HG02981 (cell line): Measurements from ENCODE around the gene PPARG.
"Not testable (repeated sequence)": the region's sequence is repeated elsewhere in the genome, so short reads cannot be mapped to it uniquely, and the experiment has no call there.

Experiments used
- ATAC-seq: cut with Tn5 transposase; IDR thresholded peaks from one replicate; pipeline ENCODE4 v1.9.1; 2021; ENCODE audit warnings: mild to moderate bottlenecking, moderate library complexity; ENCODE audit not compliant: unreplicated experiment

The PPARG gene

GRCh38 chr3:12278566-12278965, 10.3 kb upstream of the PPARG start:
- no peak for ATAC-seq

GRCh38 chr3:12279591-12280326, 9.1 kb upstream of the PPARG start:
- no peak for ATAC-seq

DNA sequence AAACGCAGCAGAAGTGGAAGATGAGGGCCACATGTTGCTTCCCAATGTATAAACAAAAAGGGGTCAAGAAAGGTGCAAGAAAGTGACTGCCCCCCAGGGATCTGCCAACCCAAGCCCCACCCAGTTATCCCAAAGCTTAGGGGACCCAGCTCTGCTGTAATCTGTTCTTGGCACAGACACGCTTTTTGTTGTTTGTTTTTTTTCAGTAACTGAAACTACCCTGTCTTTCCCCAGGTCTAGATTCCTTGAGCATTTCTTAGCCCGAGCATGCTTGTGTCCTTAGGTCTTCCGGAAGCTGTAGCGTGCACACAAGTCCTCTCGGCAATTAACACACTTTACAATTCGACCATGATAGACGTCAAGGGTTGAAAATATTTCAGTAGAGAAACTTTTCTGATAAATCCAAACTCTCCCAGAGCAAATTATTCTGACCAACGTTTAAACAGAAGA, 8.5 kb upstream of the PPARG start:
- no peak for ATAC-seq

DNA sequence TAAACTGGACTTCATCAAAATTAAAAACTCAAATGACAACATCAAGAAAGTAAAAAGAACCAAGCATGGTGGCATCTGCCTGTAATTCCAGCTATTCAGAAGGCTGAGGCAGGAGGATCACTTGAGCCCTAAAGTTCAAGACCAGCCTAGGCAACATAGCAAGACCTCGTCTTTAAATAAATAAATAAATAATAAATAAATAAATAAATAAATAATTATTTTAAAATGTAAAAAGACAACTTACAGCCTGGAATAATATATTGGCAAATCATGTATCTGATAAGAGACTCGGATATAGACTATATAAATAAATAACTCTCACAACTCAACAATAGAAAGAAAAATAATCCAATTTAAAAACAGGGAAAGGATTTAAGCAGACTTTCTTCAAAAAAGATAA, 4.3 kb upstream of the PPARG start:
- no peak for ATAC-seq

DNA sequence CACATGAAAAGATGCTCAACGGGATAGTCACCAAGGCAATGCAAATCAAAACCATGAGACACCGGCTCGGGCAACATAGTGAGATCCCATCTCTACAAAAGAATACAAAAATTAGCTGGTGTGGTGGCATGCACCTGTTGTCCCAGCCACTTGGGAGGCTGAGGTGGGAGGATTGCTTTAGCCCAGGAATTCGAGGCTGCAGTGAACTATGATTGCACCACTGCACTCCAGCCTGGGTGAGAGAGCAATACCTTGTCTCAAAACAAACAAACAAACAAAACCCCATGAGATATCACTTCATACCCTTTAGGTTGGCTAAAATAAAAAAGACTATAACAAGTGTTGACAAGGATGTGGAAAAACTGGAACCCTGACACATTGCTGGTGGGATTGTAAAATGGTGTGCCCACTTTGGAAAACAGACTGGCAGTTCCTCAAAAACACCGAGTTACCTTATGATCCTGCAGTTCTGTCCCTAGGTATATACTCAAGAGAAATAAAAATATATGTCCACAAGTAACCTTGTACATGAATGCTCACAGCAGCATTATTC, 3.8 kb upstream of the PPARG start:
- no peak for ATAC-seq

DNA sequence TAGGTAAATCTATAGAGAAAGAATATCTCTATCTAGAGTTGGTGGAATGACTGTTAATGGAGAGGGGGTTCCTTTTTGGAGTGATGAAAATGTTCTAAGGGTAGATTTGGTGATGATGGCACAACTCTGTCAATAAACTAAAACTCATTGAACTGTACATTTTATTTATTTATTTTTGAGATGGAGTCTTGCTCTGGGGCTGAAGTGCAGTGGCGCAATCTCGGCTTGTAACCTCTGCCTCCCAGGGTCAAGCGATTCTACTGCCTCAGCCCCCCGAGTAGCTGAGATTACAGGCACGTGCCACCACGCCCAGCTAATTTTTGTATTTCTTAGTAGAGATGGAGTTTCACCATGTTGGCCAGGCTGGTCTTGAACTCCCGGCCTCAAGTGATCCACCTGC, 3.1 kb upstream of the PPARG start:
- ATAC-seq = not testable (repeated sequence)

DNA sequence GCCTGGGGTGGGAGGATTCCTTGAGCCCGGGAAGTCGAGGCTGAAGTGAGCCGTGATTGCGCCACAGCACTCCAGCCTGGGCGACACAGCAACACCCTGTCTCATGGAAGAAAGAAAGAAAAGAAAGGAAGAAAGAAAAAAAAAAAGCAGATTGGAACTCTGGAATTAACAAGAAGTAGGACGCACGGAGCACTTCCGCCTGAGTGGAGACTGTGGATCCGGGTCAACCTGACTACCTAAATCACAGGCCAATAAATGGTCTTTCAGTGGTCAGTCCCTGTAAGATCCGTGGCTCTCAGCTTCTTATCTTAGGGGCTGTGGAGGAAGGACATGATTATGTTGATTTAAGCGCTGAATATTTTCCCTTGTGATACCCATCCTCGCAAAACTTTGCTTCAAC, 2.4 kb upstream of the PPARG start:
- ATAC-seq = no peak

GRCh38 chr3:12286927-12287726, 1.7 kb upstream of the PPARG start:
- no peak for ATAC-seq

DNA sequence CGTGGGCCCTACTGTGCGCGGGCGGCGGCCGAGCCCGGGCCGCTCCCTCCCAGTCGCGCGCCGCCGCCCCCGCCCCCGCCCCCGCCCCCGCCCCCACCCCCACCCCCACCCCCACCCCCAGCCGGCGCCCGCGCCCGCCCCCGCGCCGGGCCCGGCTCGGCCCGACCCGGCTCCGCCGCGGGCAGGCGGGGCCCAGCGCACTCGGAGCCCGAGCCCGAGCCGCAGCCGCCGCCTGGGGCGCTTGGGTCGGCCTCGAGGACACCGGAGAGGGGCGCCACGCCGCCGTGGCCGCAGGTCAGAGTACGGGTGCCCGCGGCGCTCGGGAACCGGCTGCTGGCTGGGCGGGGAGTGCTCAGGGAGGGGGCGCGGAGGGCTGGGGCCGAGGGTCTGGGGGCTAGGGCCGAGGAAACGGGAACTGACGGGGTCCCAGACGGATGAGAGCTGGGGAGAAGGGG, 1.1 kb upstream of the PPARG start:
- no peak for ATAC-seq

DNA sequence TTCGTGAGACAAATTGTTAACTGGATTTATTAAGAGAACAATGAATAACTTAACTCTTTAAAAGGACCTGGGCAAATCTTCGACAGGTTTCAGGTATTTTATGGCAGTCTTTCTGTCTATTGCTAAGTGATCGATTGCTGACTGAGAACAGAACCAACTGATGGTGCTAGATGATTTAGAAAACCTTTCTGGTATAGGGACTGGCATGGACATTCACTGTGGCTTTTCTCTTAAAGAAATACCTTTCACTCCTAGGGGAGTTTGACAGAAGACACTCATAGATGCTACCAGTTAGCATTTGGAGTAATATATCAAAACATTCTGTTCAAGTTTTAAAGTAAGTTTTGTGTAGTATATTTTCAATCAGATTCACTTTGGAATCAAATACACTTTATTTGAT, 654 bp downstream of the PPARG start:
- no peak for ATAC-seq

GRCh38 chr3:12292770-12293169, 3.9 kb downstream of the PPARG start:
- no peak for ATAC-seq

DNA sequence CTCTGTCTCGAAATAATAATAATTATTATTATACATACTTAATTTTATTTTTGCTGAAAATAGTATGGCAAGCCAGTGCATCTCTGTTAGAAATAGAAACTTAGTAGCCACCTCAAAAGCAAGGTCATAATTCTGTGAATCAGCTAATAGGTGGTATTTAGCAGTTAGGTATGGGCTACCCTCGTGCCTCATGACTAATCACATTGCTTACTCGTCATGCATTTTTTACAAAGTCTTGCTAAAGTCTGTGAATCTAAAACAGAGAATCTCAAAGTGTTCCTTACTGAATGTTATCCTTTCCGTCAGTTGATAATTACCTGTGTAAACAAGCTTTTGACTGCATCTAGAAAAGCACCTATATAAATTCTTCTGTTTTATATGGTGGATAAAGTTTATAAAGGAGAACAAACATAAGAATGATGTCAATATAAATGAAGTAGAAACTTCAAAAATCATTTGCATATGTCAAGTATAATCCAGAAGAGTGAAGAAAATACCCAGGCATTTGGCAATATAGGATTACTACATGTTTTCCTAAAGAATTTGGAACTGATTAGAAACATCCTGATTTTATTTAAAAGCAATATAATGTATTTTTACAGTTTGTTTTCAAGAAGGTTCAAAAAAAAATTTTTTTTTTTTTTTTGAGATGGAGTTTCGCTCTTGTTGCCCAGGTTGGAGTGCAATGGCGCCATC, 6.2 kb downstream of the PPARG start:
- no peak for ATAC-seq

DNA sequence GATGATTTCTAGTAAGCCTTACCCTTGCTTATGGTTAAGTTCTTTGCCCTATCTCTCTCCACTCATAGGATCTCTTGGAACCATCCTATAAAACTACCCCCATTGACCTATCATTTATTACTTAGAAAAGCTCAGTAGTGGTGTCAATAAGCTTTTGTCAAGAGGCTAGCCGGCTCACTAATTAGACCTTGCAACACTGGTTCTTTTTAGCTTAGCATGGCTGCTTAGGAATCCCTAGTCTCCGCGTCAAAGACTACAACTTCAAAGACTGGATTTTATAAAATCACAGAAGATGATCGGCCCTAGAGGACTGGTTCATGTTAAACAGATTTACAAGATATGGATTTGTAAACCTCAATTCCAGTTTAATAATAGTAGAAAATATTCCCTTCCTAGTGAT, 7.6 kb downstream of the PPARG start:
- ATAC-seq = no peak

DNA sequence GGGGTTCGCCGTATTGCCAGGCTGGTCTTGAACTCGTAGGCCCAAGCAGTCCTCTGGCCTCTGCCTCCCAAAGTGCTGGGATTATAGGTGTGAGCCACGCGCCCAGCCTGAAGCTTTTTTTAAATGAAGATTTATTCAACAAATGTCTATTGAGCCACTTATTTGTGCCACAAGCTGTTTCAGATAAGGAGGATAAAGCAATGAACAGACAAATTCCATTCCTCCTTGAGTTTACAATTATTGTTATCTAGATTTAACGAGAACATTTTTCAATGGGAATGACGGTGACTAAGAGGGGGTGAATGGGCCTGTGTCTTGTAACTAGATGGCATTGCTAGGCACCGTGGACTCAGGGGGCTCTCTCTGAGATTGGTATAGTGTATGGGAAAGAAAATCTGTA, 10.2 kb downstream of the PPARG start:
- no peak for ATAC-seq

DNA sequence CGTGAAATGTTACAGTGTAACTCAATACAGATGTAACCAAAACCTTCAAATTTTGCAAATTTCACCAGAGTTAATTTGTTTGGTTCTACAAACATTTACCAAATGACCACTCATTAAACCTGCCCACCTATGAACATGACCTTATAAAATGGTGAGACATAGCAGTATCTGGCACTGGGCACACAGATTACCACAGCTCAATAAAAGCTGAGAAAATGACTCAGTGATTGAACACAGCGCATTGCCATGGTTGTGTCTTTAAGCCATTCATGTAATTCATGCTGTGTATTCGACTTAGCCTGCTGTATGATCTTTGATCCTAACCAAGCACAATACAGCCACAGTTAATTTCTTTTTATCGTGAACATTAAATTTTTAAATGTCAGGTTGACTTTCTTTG, 11.3 kb downstream of the PPARG start:
- ATAC-seq = no peak

GRCh38 chr3:12301031-12301430, 12.2 kb downstream of the PPARG start:
- ATAC-seq = no peak

DNA sequence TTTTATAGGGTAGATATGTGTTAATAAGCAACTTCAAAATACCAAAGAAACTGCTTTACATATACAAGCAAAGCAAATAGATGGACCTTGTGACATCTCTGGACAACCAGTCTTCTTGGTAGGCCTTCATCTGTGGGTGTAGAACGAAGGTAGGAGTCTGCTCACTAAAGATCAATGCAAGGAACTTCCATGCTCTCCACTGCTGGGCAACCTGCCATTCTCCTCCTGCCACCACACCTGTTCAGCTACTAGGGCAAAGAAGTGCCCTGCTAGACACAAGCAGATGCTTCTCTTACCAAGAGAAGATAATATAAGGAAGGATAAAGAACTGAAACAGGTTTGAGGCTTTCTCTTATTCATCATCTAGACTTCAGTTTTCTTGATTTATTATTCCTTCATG, 12.6 kb downstream of the PPARG start:
- ATAC-seq = no peak

GRCh38 chr3:12302564-12302963, 13.7 kb downstream of the PPARG start:
- ATAC-seq = no peak

- ATAC-seq = no peak
Measured at GRCh38 chr3:12303534-12303933, 14.7 kb downstream of the PPARG start.

DNA sequence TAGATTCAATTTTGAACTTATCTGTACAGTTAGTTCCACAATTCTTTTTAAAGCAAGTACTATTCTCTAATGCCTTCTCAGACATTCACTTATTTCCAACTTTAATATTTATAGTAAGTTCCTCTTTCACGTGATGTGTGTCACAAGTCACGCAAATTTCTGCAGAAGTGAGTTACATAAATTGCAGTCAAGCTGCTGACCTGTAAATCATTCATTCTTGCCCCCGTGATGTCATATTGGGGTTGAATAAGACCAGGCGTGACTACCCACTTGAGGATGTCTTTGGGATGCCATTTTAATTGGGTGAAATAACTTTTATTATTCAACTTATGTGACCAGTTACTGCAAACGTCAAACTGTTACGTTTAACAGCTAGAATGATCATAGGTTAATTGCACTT, 15.1 kb downstream of the PPARG start:
- no peak for ATAC-seq

GRCh38 chr3:12307136-12307535, 18.3 kb downstream of the PPARG start:
- no peak for ATAC-seq
